Endothelial cell (in vitro differentiated cells): Measurements from ENCODE around the gene GHRL. TPM values are rescaled to one million over a fixed set of nuclear protein-coding genes. Genes with fewer than 3 reads are reported as not detected.

Experiments
- DNase-seq: peaks from one replicate; pipeline ENCODE4 v3.0.0; 2021; ENCODE audit warnings: low spot score
- H3K27ac Mint-ChIP-seq: one replicate; pipeline ENCODE4 v1.8.0; 2021; ENCODE audit warnings: mixed read lengths, inconsistent platforms; ENCODE audit not compliant: unreplicated experiment
- H3K27me3 Mint-ChIP-seq: one replicate; pipeline ENCODE4 v1.8.0; 2021; ENCODE audit warnings: mild to moderate bottlenecking, moderate library complexity, mixed read lengths, inconsistent platforms; ENCODE audit not compliant: unreplicated experiment
- H3K36me3 Mint-ChIP-seq: one replicate; pipeline ENCODE4 v1.8.0; 2021; ENCODE audit warnings: mild to moderate bottlenecking, low read depth, mixed read lengths, inconsistent platforms; ENCODE audit not compliant: unreplicated experiment
- H3K4me1 Mint-ChIP-seq: one replicate; pipeline ENCODE4 v1.8.0; 2021; ENCODE audit warnings: mild to moderate bottlenecking, mixed read lengths, inconsistent platforms; ENCODE audit not compliant: unreplicated experiment
- H3K4me3 Mint-ChIP-seq: one replicate; pipeline ENCODE4 v1.8.0; 2021; ENCODE audit warnings: mild to moderate bottlenecking, mixed read lengths, inconsistent platforms; ENCODE audit not compliant: unreplicated experiment
- H3K9me3 Mint-ChIP-seq: one replicate; pipeline ENCODE4 v1.8.0; 2021; ENCODE audit warnings: mixed read lengths, inconsistent platforms; ENCODE audit not compliant: unreplicated experiment
- total RNA-seq: library from RNA; stranded (reverse); fragmentation: NEBNext Ultra II Directional; extraction: Animal tissue kit (Norgen Biotek cat#: 25700); gene quantifications from one replicate; pipeline ENCODE4 v1.2.1, GENCODE V29; 2021; ENCODE audit not compliant: unreplicated experiment
- TF ChIP-seq, protein P1 (sequence below): fragments of 200-600 bp; sonication (generic); IDR thresholded peaks from one replicate; pipeline ENCODE4 v1.5.0; 2021; ENCODE audit warnings: antibody characterized with exemption; ENCODE audit not compliant: unreplicated experiment

The GHRL gene
- total RNA-seq, 1 donor from 2014 or later = 0.62 TPM

DNA sequence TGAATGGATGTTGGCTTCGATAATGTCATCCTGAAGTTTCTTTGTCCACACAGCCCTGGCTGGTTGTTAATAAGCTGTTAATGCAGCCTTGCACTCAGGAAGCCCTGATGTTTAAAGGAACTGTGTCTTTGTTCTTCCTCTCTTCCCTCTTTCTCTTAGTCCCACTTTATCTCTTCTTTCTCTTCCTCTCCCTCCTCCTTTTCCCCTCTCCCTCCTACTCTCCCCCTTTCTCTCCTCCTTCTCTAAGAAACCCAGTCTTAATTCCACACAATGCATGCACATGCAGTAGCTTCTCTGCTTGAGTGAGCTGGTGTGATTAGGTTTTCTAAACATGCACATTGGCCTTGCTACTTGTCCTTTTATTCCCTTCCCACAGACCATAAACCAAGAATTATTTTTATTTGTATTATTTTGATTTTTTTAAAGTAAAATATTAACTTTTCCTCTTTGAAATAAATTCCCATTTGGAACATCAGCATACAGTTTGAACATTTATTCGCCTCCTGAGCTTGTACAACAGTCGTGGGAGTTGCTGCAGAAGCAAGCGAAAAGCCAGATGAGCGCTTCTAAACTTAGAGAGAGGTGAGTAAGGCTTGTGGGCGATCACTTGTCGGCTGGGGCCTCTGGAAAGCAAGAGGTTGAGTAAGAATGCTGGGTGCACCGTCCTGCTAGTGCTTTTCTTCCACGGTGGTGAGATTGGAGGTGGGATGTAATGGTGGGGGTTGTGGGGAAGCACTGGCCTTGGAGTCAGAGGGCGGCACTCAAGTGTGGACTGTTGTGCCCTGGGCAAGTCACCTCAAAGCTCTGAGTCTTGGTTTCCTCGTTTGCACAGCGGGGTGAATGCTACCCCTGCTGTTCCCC is 7.2 kb downstream of the GHRL start:
- H3K9me3 Mint-ChIP-seq = no peaks in the 10 kb centered on the region
- TF ChIP-seq, protein P1, sequence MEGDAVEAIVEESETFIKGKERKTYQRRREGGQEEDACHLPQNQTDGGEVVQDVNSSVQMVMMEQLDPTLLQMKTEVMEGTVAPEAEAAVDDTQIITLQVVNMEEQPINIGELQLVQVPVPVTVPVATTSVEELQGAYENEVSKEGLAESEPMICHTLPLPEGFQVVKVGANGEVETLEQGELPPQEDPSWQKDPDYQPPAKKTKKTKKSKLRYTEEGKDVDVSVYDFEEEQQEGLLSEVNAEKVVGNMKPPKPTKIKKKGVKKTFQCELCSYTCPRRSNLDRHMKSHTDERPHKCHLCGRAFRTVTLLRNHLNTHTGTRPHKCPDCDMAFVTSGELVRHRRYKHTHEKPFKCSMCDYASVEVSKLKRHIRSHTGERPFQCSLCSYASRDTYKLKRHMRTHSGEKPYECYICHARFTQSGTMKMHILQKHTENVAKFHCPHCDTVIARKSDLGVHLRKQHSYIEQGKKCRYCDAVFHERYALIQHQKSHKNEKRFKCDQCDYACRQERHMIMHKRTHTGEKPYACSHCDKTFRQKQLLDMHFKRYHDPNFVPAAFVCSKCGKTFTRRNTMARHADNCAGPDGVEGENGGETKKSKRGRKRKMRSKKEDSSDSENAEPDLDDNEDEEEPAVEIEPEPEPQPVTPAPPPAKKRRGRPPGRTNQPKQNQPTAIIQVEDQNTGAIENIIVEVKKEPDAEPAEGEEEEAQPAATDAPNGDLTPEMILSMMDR = no peak
- H3K27ac Mint-ChIP-seq = peak overlapping the region; percentile 42
- no peak for DNase-seq
- peaks cover 13% of the 10 kb centered on the region for H3K36me3 Mint-ChIP-seq
- H3K4me1 Mint-ChIP-seq = peaks cover 21% of the 10 kb centered on the region
- H3K27me3 Mint-ChIP-seq = peaks cover 6% of the 10 kb centered on the region
- no peak overlapping the region for H3K4me3 Mint-ChIP-seq

DNA sequence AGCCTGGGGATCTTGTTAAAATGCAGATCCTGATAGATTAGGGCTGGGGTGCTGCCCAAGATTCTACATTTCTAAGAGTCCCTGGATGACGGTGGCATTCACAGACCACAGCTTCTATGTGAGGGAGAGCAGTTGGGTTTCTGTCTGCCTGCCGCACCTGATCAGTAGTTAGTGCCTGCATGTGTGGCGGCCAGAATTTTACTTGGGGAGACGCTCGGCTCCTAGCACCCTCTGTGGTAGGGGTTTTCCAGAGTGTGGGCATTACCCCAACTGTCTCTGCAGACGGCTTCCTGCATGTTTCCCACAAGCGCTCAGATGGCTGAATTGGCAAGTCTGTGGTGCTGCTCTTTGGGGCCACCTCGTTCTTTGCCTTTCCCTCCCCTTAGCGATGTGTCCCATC is 8.3 kb downstream of the GHRL start:
- Mint-ChIP-seq H3K36me3 (peaks cover 22% of the 10 kb centered on the region), H3K4me1 (peaks cover 21% of the 10 kb centered on the region), H3K4me3 (no peak overlapping the region), H3K9me3 (no peaks in the 10 kb centered on the region), H3K27me3 (peaks cover 6% of the 10 kb centered on the region), H3K27ac (peak overlapping the region; percentile 42)
- DNase-seq = no peak
- TF ChIP-seq, protein P1 = no peak

DNA sequence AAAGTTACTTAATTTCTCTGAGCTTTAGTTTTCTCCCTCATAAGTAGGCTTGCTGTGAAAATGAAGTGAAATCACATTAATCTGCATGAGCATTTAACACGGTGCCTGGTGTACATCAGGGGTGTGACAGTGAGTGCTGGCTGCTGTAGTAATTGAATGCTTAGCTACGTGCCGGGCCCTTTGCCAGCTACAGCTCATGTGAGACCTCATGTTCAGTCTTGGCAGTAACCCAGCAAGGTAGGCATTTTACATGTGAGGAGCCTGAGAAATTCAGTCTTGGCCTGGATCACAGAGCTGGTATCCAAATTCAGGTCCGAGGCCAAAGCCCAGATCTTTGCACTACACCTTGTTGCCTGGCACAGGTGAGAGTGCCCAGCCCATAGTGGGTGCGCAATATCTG is 9.1 kb downstream of the GHRL start:
- TF ChIP-seq, protein P1 = no peak

DNA sequence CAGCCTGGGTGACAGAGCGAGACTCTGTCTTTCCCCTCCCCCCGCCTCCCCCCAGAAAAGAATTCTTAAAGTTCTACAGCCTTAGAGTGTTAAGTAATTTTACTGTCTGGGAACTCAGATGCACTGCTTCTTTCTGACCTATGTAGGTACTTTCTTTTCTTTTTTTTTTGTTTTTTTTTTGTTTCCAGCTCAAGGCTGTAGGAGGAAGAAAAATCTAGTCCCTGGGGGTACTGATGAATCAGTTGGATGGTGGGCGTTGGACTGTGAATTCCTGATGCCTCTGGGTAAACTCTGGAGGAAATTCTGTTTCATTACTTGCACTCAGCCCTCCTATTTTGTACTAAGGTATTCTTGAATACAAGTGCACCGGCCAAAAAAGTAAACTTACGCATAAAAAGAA is 10.8 kb downstream of the GHRL start:
- TF ChIP-seq, protein P1 = no peak
- DNase-seq = no peak
- no peak overlapping the region for H3K27ac Mint-ChIP-seq
- H3K36me3 Mint-ChIP-seq = peaks cover 29% of the 10 kb centered on the region
- peaks cover 18% of the 10 kb centered on the region for H3K4me1 Mint-ChIP-seq
- no peak overlapping the region for H3K4me3 Mint-ChIP-seq
- peaks cover 3% of the 10 kb centered on the region for H3K27me3 Mint-ChIP-seq
- H3K9me3 Mint-ChIP-seq = no peaks in the 10 kb centered on the region

More for the DNA sequence above, 9.1 kb downstream of the GHRL start:
- H3K9me3 Mint-ChIP-seq = no peaks in the 10 kb centered on the region
- H3K27ac Mint-ChIP-seq = no peak overlapping the region
- H3K27me3 Mint-ChIP-seq = peaks cover 3% of the 10 kb centered on the region
- H3K4me1 Mint-ChIP-seq = peaks cover 21% of the 10 kb centered on the region
- DNase-seq = no peak
- H3K4me3 Mint-ChIP-seq = no peak overlapping the region
- H3K36me3 Mint-ChIP-seq = peaks cover 25% of the 10 kb centered on the region

DNA sequence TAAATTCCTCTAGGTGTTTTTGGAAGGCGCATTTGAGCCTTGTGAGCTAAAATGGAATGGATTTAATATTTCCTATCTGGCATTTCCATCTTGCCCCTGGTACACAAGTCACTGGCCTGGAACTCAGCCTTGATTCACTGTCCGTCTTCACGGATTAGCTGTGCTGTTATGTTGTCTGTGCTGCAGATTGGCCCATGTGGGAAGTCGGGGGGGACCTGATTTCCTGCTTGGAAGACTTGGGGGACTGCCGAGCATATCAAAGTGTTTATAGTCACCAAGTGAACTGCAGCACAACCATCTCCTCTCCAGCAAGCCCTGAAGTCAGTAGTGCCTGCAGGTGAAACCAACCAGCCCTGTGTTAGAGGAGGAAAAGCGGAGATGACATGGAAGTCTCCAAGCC is 12.2 kb downstream of the GHRL start:
- DNase-seq = no peak
- Mint-ChIP-seq H3K9me3 (no peaks in the 10 kb centered on the region), H3K4me1 (peaks cover 14% of the 10 kb centered on the region), H3K27me3 (peaks cover 3% of the 10 kb centered on the region), H3K36me3 (peaks cover 28% of the 10 kb centered on the region), H3K27ac (no peak overlapping the region), H3K4me3 (no peak overlapping the region)
- TF ChIP-seq, protein P1 = no peak
